ENCODE results near the gene KLRG1. TPM values are rescaled to one million over a fixed set of nuclear protein-coding genes. Genes with fewer than 3 reads are reported as not detected.

KLRG1 gene
- total RNA-seq, 1 experiment from 2014 or later, result 1.7 TPM

DNA sequence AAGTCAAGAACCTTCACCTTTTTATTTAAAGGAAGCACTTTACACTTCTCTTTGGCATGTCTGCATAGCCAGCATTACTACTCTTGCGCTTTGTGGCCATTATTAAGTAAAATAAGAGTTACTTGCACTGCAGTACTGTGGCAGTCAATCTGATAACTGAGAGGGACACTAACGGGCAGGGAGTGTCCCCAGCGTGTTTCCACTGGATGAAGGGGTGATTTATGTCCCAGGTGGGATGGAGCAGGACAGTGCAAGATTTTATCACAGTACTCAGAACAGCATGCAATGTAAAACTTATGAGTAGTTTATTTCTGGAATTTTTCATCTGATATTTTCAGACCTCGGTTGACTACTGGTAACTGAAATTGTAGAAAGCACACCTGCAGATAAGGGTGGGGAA lies 31.8 kb upstream of the KLRG1 start:
- no peak overlapping the region for H3K4me3 Mint-ChIP-seq (ENCODE audit: unreplicated experiment)
- TF ChIP-seq, protein P1, sequence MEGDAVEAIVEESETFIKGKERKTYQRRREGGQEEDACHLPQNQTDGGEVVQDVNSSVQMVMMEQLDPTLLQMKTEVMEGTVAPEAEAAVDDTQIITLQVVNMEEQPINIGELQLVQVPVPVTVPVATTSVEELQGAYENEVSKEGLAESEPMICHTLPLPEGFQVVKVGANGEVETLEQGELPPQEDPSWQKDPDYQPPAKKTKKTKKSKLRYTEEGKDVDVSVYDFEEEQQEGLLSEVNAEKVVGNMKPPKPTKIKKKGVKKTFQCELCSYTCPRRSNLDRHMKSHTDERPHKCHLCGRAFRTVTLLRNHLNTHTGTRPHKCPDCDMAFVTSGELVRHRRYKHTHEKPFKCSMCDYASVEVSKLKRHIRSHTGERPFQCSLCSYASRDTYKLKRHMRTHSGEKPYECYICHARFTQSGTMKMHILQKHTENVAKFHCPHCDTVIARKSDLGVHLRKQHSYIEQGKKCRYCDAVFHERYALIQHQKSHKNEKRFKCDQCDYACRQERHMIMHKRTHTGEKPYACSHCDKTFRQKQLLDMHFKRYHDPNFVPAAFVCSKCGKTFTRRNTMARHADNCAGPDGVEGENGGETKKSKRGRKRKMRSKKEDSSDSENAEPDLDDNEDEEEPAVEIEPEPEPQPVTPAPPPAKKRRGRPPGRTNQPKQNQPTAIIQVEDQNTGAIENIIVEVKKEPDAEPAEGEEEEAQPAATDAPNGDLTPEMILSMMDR (IDR thresholded peaks at IDR 0.05; ENCODE audit: unreplicated experiment), result no peak
- POLR2A ChIA-PET, result no interaction called here
- H3K4me1 Mint-ChIP-seq (ENCODE audit: insufficient read depth, unreplicated experiment), result no peaks in the 10 kb centered on the region
- H3K27ac Mint-ChIP-seq (ENCODE audit: low read depth, unreplicated experiment), result no peak overlapping the region
- H3K27me3 Mint-ChIP-seq (ENCODE audit: insufficient read depth, unreplicated experiment), result no peaks in the 10 kb centered on the region
- H3K9me3 Mint-ChIP-seq (ENCODE audit: unreplicated experiment), result peaks cover 6% of the 10 kb centered on the region
- no peak for DNase-seq (ENCODE audit: unreplicated experiment)
- CTCF ChIA-PET, result no interaction called here
- no TSS peak for BruUV-seq (replicated peaks)
- intact Hi-C loops (cut with micrococcal nuclease), result no loop called here
- H3K36me3 Mint-ChIP-seq (ENCODE audit: insufficient read depth, unreplicated experiment), result peaks cover 16% of the 10 kb centered on the region

DNA sequence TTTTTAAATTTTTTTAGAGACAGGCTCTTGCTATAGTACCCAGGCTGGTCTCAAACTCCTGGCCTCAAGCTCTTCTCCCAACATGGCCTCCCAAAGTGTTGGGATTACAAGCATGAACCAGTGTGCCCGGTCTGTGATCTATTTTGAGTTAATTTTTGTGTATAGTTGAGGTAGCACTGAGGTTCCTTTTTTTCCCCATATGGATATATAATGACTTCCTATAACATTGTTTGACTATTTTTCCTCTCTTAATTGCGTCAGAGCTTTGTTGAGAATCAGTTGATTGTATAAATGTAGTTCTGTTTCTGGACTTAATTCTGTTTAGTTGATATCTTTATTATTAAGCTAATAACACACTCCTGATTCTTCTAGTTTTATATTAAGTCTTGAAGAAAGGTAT lies 31.3 kb upstream of the KLRG1 start:
- TF ChIP-seq, protein P1 (IDR thresholded peaks at IDR 0.05; ENCODE audit: unreplicated experiment), result no peak
- intact Hi-C loops (cut with micrococcal nuclease), result no loop called here
- Mint-ChIP-seq H3K4me1 (ENCODE audit: insufficient read depth, unreplicated experiment) (no peaks in the 10 kb centered on the region), H3K27ac (ENCODE audit: low read depth, unreplicated experiment) (no peak overlapping the region), H3K4me3 (ENCODE audit: unreplicated experiment) (no peak overlapping the region), H3K9me3 (ENCODE audit: unreplicated experiment) (peaks cover 6% of the 10 kb centered on the region), H3K36me3 (ENCODE audit: insufficient read depth, unreplicated experiment) (peaks cover 12% of the 10 kb centered on the region), H3K27me3 (ENCODE audit: insufficient read depth, unreplicated experiment) (no peaks in the 10 kb centered on the region)
- BruUV-seq (replicated peaks), result no TSS peak
- no peak for DNase-seq (ENCODE audit: unreplicated experiment)
- POLR2A ChIA-PET, result no interaction called here
- CTCF ChIA-PET, result no interaction called here

DNA sequence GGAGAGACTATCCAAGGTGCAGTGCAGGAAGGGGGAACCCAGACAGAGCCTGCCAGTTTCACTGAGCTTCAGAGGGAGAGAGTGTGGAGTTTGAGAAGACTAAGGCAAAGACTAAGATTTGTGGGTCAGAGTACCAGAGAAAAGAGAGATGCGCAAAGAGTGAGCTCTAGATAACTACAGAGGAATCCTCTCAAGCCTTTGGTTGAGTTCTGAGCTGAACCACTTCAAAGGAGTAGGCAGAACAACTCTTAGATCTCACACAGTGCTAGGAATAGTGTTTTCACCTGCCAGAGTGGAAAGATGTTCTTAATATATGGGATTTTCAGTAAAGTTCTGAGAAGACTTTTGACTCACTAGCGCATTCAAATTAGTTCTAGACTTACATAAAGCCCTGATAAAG lies 29.2 kb upstream of the KLRG1 start:
- H3K27me3 Mint-ChIP-seq (ENCODE audit: insufficient read depth, unreplicated experiment), result no peaks in the 10 kb centered on the region
- no peak overlapping the region for H3K27ac Mint-ChIP-seq (ENCODE audit: low read depth, unreplicated experiment)
- no TSS peak for BruUV-seq (replicated peaks)
- peaks cover 10% of the 10 kb centered on the region for H3K36me3 Mint-ChIP-seq (ENCODE audit: insufficient read depth, unreplicated experiment)
- no peak overlapping the region for H3K4me3 Mint-ChIP-seq (ENCODE audit: unreplicated experiment)
- CTCF ChIA-PET, result interaction anchor here (0.6 to 1.4 kb wide), 2 partner anchors 9 to 70 kb away, joined by 4 to 5 read pairs; no protein-coding TSS in a partner anchor
- H3K4me1 Mint-ChIP-seq (ENCODE audit: insufficient read depth, unreplicated experiment), result no peaks in the 10 kb centered on the region
- intact Hi-C loops (cut with micrococcal nuclease), result no loop called here
- POLR2A ChIA-PET, result interaction anchor here (3.2 kb wide), 1 partner anchor 11 kb away, joined by 17 read pairs; the partner anchor contains the start of gene M6PR
- TF ChIP-seq, protein P1 (IDR thresholded peaks at IDR 0.05; ENCODE audit: unreplicated experiment), result no peak
- peaks cover 6% of the 10 kb centered on the region for H3K9me3 Mint-ChIP-seq (ENCODE audit: unreplicated experiment)
- DNase-seq (ENCODE audit: unreplicated experiment), result no peak

DNA sequence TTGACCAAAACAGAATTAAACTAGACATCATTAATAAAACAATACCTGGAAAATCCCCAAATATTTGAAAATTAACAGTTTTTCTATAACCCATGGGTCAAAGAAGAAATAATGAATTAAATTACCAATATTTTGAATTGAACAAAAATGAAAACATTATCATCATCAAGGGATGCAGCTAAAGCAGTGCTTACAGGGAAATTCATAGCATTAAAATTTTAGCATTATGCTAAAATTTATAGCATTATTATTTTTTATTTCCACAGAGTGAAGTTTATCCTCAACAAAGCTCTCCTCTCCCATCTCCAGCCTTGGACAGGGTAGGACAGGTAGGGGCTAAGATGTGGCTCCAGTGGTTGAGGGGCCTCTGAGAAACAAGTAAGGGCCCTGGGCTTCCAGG lies 20.6 kb upstream of the KLRG1 start:
- no peaks in the 10 kb centered on the region for H3K36me3 Mint-ChIP-seq (ENCODE audit: insufficient read depth, unreplicated experiment)
- no peak overlapping the region for H3K27ac Mint-ChIP-seq (ENCODE audit: low read depth, unreplicated experiment)
- no peak for DNase-seq (ENCODE audit: unreplicated experiment)
- CTCF ChIA-PET, result interaction anchor here (0.5 kb wide), 1 partner anchor 142 kb away, joined by 3 read pairs; no protein-coding TSS in a partner anchor
- TF ChIP-seq, protein P1 (IDR thresholded peaks at IDR 0.05; ENCODE audit: unreplicated experiment), result no peak
- no peak overlapping the region for H3K4me3 Mint-ChIP-seq (ENCODE audit: unreplicated experiment)
- no peaks in the 10 kb centered on the region for H3K4me1 Mint-ChIP-seq (ENCODE audit: insufficient read depth, unreplicated experiment)
- intact Hi-C loops (cut with micrococcal nuclease), result no loop called here
- H3K27me3 Mint-ChIP-seq (ENCODE audit: insufficient read depth, unreplicated experiment), result no peaks in the 10 kb centered on the region
- peaks cover 21% of the 10 kb centered on the region for H3K9me3 Mint-ChIP-seq (ENCODE audit: unreplicated experiment)
- POLR2A ChIA-PET, result no interaction called here
- no TSS peak for BruUV-seq (replicated peaks)

All from MCF 10A (cell line).